K562 (cell line): ENCODE data around the gene AVPR1B. TPM values are rescaled to one million over a fixed set of nuclear protein-coding genes. Genes with fewer than 3 reads are reported as not detected.

Experiments used
- ATAC-seq: fragments of 200-7000 bp; cut with Tn5 transposase; 3 replicates; pipeline ENCODE4 v1.9.1; 2020; ENCODE audit warnings: moderate library complexity
- BruUV-seq: library from RNA; stranded (reverse); fragments of 400-500 nt; replicated peaks from 2 replicates; lab custom pipeline; 2021; lab: Mats Ljungman, UMichigan
- CTCF ChIA-PET: fragments of 300-600 bp; formaldehyde crosslinking; extraction: SDS; loops from one replicate; lab custom pipeline; 2021; ENCODE audit warnings: low intra/inter-chr PET ratio; lab: Yijun Ruan, JAX
- POLR2A ChIA-PET: fragments of 300-600, 350-650 bp; sonication (Branson Sonifier 250); formaldehyde crosslinking; extraction: SDS; loops from one replicate; lab custom pipeline; 2021; ENCODE audit warnings: antibody characterized with exemption, inconsistent platforms; lab: Yijun Ruan, JAX
- DNase-seq, 4 experiments: peaks; one replicate each; pipeline versions ENCODE4 v3.0.0 to v3.0.0-alpha.2; 2011 to 2018; ENCODE audit warnings: low spot score in 3 of 4, mixed read lengths in 3 of 4; ENCODE audit errors: extremely low read depth in 1 of 4
- FAIRE-seq: peaks from 2 replicates; lab custom pipeline; 2011; peaks lifted over from hg19 to GRCh38; lab: Jason Lieb, UNC
- H2AFZ ChIP-seq: 2 replicates; pipeline ENCODE4 v1.6.0; 2011; ENCODE audit warnings: low read depth, low read length, control low read depth, inconsistent platforms
- H3K27ac ChIP-seq: fragments of 200-600 bp; 3 replicates; pipeline ENCODE4 v1.8.0; 2011; ENCODE audit warnings: low read depth, mild to moderate bottlenecking, control low read depth, inconsistent platforms, low read length, moderate library complexity, mixed read lengths; ENCODE audit errors: extremely low read depth
- H3K27me3 ChIP-seq, 2 experiments: fragments of 300-600 bp in 1 of 2; 2 replicates in 1 of 2; 3 replicates in 1 of 2; pipeline versions ENCODE4 v1.6.0 to v1.8.0; 2011; ENCODE audit warnings: inconsistent platforms in 2 of 2, low read length in 2 of 2, mild to moderate bottlenecking in 1 of 2, mixed read lengths in 1 of 2, moderate library complexity in 1 of 2; ENCODE audit not compliant: control insufficient read depth in 2 of 2, insufficient read depth in 2 of 2
- H3K36me3 ChIP-seq: fragments of 300-600 bp; 3 replicates; pipeline ENCODE4 v1.8.0; 2011; ENCODE audit warnings: mild to moderate bottlenecking, low read length, inconsistent platforms; ENCODE audit not compliant: control insufficient read depth, insufficient read depth
- H3K4me1 ChIP-seq, 2 experiments: fragments of 200-600 bp in 1 of 2; replicated peaks in 1 of 2; 2 replicates in 1 of 2; 3 replicates in 1 of 2; pipeline versions ENCODE4 v1.5.1 to v1.8.0; 2011; ENCODE audit warnings: inconsistent platforms in 2 of 2, low read length in 2 of 2, mild to moderate bottlenecking in 1 of 2, mixed read lengths in 1 of 2, moderate library complexity in 1 of 2; ENCODE audit not compliant: control insufficient read depth in 2 of 2, insufficient read depth in 2 of 2
- H3K4me2 ChIP-seq: 2 replicates; pipeline ENCODE4 v1.6.1; 2011; ENCODE audit warnings: low read length, control low read depth, inconsistent platforms, mixed read lengths; ENCODE audit not compliant: insufficient read depth
- H3K4me3 ChIP-seq: fragments of 200-600 bp; sonication (generic), shearing (Covaris generic); 2 replicates; pipeline ENCODE4 v1.5.1; 2016; ENCODE audit warnings: control low read depth, inconsistent platforms
- H3K79me2 ChIP-seq: fragments of 200-600 bp; 3 replicates; pipeline ENCODE4 v1.8.0; 2011; ENCODE audit warnings: low read length, inconsistent platforms; ENCODE audit not compliant: control insufficient read depth, insufficient read depth
- H3K9ac ChIP-seq, 2 experiments: 2 replicates each; pipeline versions ENCODE4 v1.6.0 to v1.6.1; 2011; ENCODE audit warnings: low read depth in 2 of 2, low read length in 2 of 2, control low read depth in 1 of 2, inconsistent platforms in 1 of 2, mild to moderate bottlenecking in 1 of 2, mixed read lengths in 1 of 2; ENCODE audit not compliant: insufficient read depth in 1 of 2
- H3K9me1 ChIP-seq: one replicate; pipeline ENCODE4 v1.6.0; 2011; ENCODE audit warnings: inconsistent platforms, mild to moderate bottlenecking, low read length, moderate library complexity; ENCODE audit not compliant: control insufficient read depth, insufficient read depth
- H3K9me3 ChIP-seq: replicated peaks from 2 replicates; pipeline ENCODE4 v1.5.1; 2011; ENCODE audit warnings: low read depth, low read length, inconsistent platforms; ENCODE audit not compliant: control insufficient read depth, insufficient read depth
- H4K20me1 ChIP-seq: replicated peaks from 2 replicates; pipeline ENCODE4 v1.6.1; 2011; ENCODE audit warnings: low read length, inconsistent platforms, mixed read lengths; ENCODE audit not compliant: control insufficient read depth, insufficient read depth
- BCL6 ChIP-seq: fragments of 250-450 bp; sonication (Bioruptor Pico); IDR thresholded peaks from 2 replicates; pipeline ENCODE4 v1.4.0; 2020
- BHLHE40 ChIP-seq: IDR thresholded peaks from 2 replicates; pipeline ENCODE4 v1.6.1; 2011; ENCODE audit warnings: low read length, improper control_type of control experiment
- CREBBP ChIP-seq: IDR thresholded peaks from one replicate; pipeline ENCODE4 v1.6.1; 2012; ENCODE audit warnings: low read depth, mild to moderate bottlenecking, control low read depth, inconsistent platforms, low read length
- KLF13 ChIP-seq: fragments of 450-650 bp; IDR thresholded peaks from 2 replicates; pipeline ENCODE4 v1.6.1; 2016; ENCODE audit warnings: missing genetic modification characterization, low read depth, mild to moderate bottlenecking, missing compliant biosample characterization, moderate library complexity, borderline replicate concordance
- MYBL2 ChIP-seq, 2 experiments: fragments of 450-650 bp in 1 of 2; sonication (generic) in 1 of 2; formaldehyde crosslinking in 1 of 2; IDR thresholded peaks; 2 replicates each; pipeline versions ENCODE4 v1.6.1 to v1.8.1; 2017 to 2022; ENCODE audit warnings: borderline replicate concordance in 1 of 2, inconsistent platforms in 1 of 2, low read depth in 1 of 2, mild to moderate bottlenecking in 1 of 2, missing genetic modification reagents in 1 of 2, moderate library complexity in 1 of 2
- NCOA4 ChIP-seq: fragments of 450-650 bp; IDR thresholded peaks from 2 replicates; pipeline ENCODE4 v1.6.1; 2018; ENCODE audit warnings: mild to moderate bottlenecking; ENCODE audit not compliant: partially characterized antibody
- NCOR1 ChIP-seq: fragments of 450-650 bp; IDR thresholded peaks from 2 replicates; pipeline ENCODE4 v1.6.1; 2016; ENCODE audit warnings: mild to moderate bottlenecking, moderate library complexity
- NR4A1 ChIP-seq, 2 experiments: fragments of 250-450 bp in 1 of 2; fragments of 450-650 bp in 1 of 2; sonication (Bioruptor Pico) in 1 of 2; IDR thresholded peaks; 2 replicates each; pipeline versions ENCODE4 v1.4.0 to v1.6.1; 2016 to 2020; ENCODE audit warnings: mild to moderate bottlenecking in 2 of 2, missing compliant biosample characterization in 1 of 2, missing genetic modification characterization in 1 of 2, moderate library complexity in 1 of 2
- RFX1 ChIP-seq: fragments of 450-650 bp; IDR thresholded peaks from 2 replicates; pipeline ENCODE4 v1.6.1; 2016; ENCODE audit warnings: mild to moderate bottlenecking, moderate library complexity
- RHOXF2B ChIP-seq: fragments of 250-450 bp; sonication (Bioruptor Pico); conservative IDR thresholded peaks from 2 replicates; pipeline ENCODE4 v1.5.1; 2021
- SRF ChIP-seq, 2 experiments: fragments of 250-450, 450-650 bp in 1 of 2; sonication (Bioruptor Pico) in 1 of 2; sonication (generic) in 1 of 2; formaldehyde crosslinking; IDR thresholded peaks; 2 replicates each; pipeline versions ENCODE4 v1.5.0 to v1.5.1; 2020 to 2022; ENCODE audit warnings: mild to moderate bottlenecking in 1 of 2, missing genetic modification reagents in 1 of 2
- ZNF134 ChIP-seq: fragments of 250-450 bp; sonication (Bioruptor Pico); conservative IDR thresholded peaks from 2 replicates; pipeline ENCODE4 v1.4.0; 2020
- WGBS: fragments of 100-300 bp; shearing (Covaris generic); methylation state at CpG from one replicate; pipeline ENCODE4 v1.1.6; 2016; ENCODE audit warnings: low coverage, mixed read lengths; ENCODE audit not compliant: insufficient coverage; ENCODE audit errors: missing lambda C conversion rate; 5-methylcytosine and 5-hydroxymethylcytosine counted together
- in situ Hi-C: fragments of 300-500 bp; cut with MboI; formaldehyde crosslinking; loops from 4 replicates; pipeline ENCODE4 v1.15.0; 2018; ENCODE audit warnings: inconsistent platforms, mixed read lengths
- intact Hi-C: fragments of 100-400 bp; cut with micrococcal nuclease; formaldehyde crosslinking; loops from 2 replicates; pipeline ENCODE4 v1.14.2; 2022
- polyA plus RNA-seq, 8 experiments: library from polyadenylated mRNA; depleted of rRNA in 4 of 8; stranded (reverse) in 5 of 8; unstranded in 3 of 8; fragments of >200 nt; fragmentation: Nextera tagmentation in 2 of 8; fragmentation: Illumina TruSeq in 1 of 8; extraction: Ambion mirVana in 2 of 8; extraction: Trizol in 1 of 8; gene quantifications; 2 replicates each; pipeline versions ENCODE4 v1.2.1 to v1.2.3, GENCODE V29; 2011 to 2014; ENCODE audit warnings: inconsistent platforms in 1 of 8, missing spikeins in 1 of 8
- total RNA-seq, 7 experiments: library from RNA; depleted of rRNA in 6 of 7; stranded (reverse); fragments of >200 nt in 6 of 7; fragmentation: Illumina TruSeq in 2 of 7; extraction: Trizol in 2 of 7; gene quantifications; 2 replicates each; pipeline versions ENCODE4 v1.2.1 to v1.2.3, GENCODE V29; 2011 to 2021; ENCODE audit warnings: low replicate concordance in 1 of 7
- TF ChIP-seq, protein P1 (sequence below): fragments of 250-450 bp; sonication (Bioruptor Pico); IDR thresholded peaks from 2 replicates; pipeline ENCODE4 v1.5.0; 2021; ENCODE audit warnings: mild to moderate bottlenecking, moderate library complexity
- TF ChIP-seq, protein P2 (sequence below): fragments of 450-650 bp; IDR thresholded peaks from one replicate; pipeline ENCODE4 v1.6.1; 2018; ENCODE audit warnings: mild to moderate bottlenecking, moderate library complexity; ENCODE audit not compliant: partially characterized antibody

The AVPR1B gene
- total and polyA plus RNA-seq, 9 of the 15 experiments (the other 6 are each of a cell fraction or from before 2014, with no cell fraction given), result not detected

DNA sequence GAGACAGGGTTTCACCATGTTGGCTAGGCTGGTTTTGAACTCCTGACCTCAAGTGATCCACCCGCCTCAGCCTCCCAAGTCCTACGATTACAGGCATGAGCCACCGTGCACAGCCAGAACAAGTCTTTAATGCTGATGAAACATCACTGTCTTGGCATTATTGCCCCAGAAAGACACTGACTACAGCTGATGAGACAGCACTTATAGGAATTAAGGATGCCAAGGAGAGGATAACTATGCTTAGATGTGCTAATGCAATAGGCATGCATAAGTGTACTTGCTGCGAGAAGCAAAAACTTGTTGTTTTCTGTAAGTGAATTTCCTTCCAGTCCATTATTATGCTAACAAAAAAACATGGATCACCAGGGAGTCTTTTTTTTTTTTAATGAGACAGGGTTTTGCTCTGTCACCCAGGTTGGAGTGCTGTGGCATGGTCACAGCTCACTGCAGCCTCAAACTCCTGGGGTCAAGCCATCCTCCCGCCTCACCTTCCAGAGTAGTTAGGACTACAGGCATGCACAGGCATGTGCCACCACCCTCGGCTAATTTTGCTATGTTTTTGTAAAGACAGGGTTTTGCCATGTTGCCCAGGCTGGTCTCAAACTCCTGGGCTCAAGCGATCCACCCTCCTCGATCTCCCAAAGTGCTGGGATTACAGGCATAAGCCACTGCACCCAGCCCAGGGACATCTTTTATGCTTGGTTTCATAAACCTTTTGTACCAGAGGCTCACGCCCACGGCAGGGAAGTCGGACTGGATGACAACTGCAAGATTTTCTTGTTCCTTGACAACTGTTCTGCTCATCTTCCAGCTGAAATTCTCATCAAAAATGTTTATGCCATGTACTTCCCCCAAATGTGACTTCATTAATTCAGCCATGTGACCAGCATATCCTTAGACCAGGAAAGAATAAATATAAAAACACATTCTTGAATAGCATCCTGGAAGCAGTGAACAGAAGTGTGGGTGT, 41.1 kb downstream of the AVPR1B start:
- BruUV-seq, result no TSS peak
- no peak overlapping the region for H3K27ac ChIP-seq
- no peak for ATAC-seq
- CTCF ChIA-PET, result no interaction called here
- no peak overlapping the region for H2AFZ ChIP-seq
- intact Hi-C loops, result loop anchor here (1.0 kb wide), 1 partner anchor 30 kb away; no protein-coding TSS in a partner anchor
- H3K4me3 ChIP-seq, result no peak overlapping the region
- no peaks in the 10 kb centered on the region for H3K79me2 ChIP-seq
- 4% methylated on average over 11 of the region's 11 CpGs for WGBS
- no peaks in the 10 kb centered on the region for H3K9me1 ChIP-seq
- H3K9me3 ChIP-seq, result no peaks in the 10 kb centered on the region
- POLR2A ChIA-PET, result interaction anchor here (1.9 kb wide), 1 partner anchor 16 kb away, joined by 4 read pairs; no protein-coding TSS in a partner anchor
- H3K27me3 ChIP-seq, result peaks cover 20 to 46% of the 10 kb centered on the region in 2 experiments
- DNase-seq, result no peak
- peaks cover 0 to 8% of the 10 kb centered on the region in 2 experiments; a peak in 2 of 5 replicates for H3K4me1 ChIP-seq
- no peak overlapping the region for H3K4me2 ChIP-seq
- no peak overlapping the region for H3K9ac ChIP-seq
- no peak for FAIRE-seq
- no peaks in the 10 kb centered on the region for H3K36me3 ChIP-seq
- no peak for TF ChIP-seq KLF13 (tag)
- no peak for TF ChIP-seq RHOXF2B (CRISPR knock-in tag)
- no peak for TF ChIP-seq SRF (CRISPR knock-in tag; IDR thresholded peaks at IDR 0.05)
- TF ChIP-seq, protein P1, sequence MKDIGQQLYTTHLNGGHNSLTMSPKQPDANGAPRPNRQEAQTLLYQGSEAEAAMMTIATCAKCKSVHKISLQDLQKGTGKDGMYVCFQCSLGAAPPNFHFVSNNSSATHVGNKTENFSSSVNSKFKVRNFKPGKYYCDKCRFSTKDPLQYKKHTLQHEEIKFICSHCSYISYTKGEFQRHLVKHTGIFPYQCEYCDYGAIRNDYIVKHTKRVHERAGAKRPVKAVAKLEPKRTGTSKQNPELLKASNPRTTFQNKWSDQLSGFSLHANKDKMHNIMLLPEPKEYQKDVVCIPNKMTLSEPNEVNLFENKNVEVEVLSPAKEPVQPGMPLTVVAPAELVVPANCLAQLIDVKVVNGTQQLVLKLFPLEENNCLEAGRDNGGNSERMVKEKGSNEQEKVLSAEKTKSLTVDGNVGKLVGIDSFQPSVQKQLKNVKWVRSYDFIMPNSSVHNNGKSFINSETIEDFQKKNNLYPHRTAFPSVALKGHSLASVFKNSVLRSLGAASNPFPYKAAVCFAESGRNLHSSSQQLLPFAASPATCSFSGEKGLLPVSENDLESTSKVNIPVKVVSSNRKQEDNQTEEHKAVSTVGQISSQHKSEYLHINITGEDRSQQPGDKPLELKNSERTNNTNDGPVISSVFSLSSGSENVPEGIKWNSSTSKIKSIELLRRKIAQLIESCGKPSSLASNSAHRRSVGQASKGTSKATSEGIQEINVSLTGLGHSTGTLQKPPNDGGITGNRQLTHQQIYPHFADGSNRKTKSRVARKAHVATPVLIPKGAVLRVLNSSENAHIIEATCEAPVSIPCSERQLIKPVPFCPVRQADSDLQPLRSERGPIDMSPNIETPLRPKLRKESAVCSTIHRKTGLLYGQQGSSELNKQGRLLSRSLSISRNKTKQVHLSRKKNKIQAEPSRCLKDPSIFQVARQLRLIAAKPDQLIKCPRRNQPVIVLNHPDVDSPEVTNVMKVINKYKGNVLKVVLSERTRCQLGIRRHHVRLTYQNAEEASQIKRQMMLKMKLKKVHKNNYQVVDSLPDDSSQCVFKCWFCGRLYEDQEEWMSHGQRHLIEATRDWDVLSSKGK (CRISPR knock-in tag), result no peak
- TF ChIP-seq, protein P2, sequence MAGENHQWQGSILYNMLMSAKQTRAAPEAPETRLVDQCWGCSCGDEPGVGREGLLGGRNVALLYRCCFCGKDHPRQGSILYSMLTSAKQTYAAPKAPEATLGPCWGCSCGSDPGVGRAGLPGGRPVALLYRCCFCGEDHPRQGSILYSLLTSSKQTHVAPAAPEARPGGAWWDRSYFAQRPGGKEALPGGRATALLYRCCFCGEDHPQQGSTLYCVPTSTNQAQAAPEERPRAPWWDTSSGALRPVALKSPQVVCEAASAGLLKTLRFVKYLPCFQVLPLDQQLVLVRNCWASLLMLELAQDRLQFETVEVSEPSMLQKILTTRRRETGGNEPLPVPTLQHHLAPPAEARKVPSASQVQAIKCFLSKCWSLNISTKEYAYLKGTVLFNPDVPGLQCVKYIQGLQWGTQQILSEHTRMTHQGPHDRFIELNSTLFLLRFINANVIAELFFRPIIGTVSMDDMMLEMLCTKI, result no peak
- no peak for TF ChIP-seq BCL6 (CRISPR knock-in tag)
- no peak for TF ChIP-seq NCOA4
- TF ChIP-seq NCOR1, result no peak
- TF ChIP-seq RFX1, result no peak
- TF ChIP-seq NR4A1 (CRISPR knock-in tag; IDR thresholded peaks at IDR 0.05), result no peak
- TF ChIP-seq NR4A1 (tag; IDR thresholded peaks at IDR 0.05), result no peak
- TF ChIP-seq MYBL2 (IDR thresholded peaks at IDR 0.05; ENCODE audit: low read depth), result no peak
- TF ChIP-seq MYBL2 (CRISPR knock-in tag; IDR thresholded peaks at IDR 0.05; ENCODE audit: borderline replicate concordance), result no peak
- no peak for TF ChIP-seq CREBBP
- TF ChIP-seq BHLHE40, result no peak
- TF ChIP-seq ZNF134, result no peak
- in situ Hi-C loops, result no loop called here
- no peaks in the 10 kb centered on the region for H4K20me1 ChIP-seq
